HG02852 (cell line): ENCODE results near the gene FAM184B.
A peak's percentile ranks its signal among the peaks of the same experiment; 100 is the strongest.
"Not testable (repeated sequence)": the region's sequence is repeated elsewhere in the genome, so short reads cannot be mapped to it uniquely, and the experiment has no call there.

ENCODE experiments used
- ATAC-seq: cut with Tn5 transposase; IDR thresholded peaks from one replicate; pipeline ENCODE4 v1.9.1; 2021; ENCODE audit warnings: mild to moderate bottlenecking, moderate library complexity; ENCODE audit not compliant: unreplicated experiment

Gene FAM184B

DNA sequence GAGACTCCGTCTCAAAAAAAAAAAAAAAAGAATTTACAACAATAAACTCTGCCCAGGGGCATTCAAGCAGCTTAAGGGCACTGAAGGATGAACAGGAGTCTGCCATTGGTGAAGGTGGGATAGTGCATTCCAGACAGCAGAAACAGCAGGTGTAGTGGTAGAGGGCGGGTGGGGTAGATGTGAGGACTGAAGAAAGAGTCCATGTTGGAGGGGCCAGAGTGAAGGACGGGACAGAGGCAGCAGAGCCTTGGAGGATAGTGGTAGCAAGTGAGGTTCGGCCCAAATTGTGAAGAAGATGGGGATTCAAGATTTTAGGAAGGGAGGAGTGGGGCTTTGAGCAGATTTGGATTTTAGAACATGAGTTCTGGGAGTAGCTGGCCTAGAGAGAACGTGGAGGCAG is 91.3 kb downstream of the FAM184B start:
- ATAC-seq, result no peak

DNA sequence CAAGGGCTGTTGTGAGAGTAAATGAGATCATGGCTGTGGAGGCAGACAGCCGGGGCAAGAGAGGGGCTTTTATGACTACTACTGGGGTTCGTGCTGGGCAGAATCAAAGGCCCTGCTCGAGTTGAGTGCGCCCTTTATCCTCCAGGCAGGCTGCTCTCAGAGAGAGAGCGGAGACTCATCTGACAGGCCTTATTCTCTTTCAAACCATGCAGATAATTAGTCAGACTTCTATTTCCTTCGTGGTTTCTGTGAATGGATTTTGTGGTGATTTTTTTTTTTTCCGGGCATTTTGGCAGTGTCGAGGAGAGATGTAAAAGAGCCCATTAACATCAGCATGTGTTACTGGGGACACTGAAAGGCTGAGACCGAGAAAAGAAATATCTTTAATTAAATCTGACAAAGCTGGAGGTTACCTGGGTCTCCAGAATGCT is 93.4 kb downstream of the FAM184B start:
- no peak for ATAC-seq

DNA sequence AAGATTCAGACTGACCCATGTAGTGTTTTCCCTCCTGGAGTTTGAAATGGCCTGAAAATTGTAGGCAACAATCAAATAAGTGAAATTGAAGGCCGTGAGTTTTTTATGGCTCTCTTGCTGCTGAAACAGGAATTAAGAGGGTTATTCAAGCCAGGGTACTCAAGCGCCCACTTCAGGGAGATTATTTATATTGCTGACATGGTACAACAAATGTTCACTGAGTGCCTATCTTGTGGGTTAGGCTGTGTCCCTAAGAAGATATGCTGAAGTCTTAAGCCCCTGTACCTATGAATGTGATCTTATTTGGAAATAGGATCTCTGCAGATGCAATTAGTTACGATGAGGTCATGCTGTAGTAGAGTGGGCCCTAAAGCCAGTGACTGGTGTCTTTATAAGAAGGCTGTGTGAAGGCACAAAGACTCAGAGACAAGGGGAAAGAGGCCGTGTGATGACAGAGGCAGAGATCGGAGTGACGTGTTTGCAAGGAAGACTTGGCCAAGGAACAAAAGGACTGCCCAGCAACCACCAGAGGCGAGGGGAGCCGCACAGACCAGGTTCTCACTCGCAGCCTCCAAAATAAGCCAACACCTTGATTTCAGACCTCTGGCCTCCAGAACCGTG is 94.1 kb downstream of the FAM184B start:
- ATAC-seq, result no peak

DNA sequence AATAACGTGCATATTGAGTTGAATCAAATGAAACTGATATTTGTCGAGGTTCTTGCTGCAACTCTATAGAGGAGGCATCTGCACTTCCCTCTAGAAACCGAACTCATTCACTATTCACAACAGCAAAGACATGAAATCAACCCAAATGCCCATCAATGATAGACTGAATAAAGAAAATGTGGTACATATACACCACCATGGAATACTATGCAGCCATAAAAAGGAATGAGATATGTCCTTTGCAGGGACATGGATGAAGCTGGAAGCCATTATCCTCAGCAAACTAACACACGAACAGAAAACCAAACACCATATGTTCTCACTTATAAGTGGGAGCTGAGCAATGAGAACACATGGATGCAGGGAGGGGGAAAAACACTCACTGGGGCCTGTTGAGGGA is 96.8 kb downstream of the FAM184B start:
- ATAC-seq, result not testable (repeated sequence)

DNA sequence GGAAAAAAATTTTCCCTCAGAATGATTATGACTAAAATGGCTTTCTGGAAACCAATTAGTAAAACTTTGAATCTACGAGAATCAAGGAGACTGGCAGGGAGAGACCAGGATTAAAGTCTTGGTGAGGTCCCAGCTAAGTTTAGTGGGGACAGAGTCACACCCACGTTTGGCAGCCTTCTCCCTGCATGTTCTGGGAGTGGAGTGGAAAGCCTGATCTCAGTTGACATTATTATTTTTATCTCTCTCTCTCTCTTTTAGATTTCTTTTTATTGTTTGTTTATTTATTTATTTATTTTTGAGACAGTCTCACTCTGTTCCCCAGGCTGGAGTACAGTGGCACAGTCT is 99.2 kb downstream of the FAM184B start:
- no peak for ATAC-seq

DNA sequence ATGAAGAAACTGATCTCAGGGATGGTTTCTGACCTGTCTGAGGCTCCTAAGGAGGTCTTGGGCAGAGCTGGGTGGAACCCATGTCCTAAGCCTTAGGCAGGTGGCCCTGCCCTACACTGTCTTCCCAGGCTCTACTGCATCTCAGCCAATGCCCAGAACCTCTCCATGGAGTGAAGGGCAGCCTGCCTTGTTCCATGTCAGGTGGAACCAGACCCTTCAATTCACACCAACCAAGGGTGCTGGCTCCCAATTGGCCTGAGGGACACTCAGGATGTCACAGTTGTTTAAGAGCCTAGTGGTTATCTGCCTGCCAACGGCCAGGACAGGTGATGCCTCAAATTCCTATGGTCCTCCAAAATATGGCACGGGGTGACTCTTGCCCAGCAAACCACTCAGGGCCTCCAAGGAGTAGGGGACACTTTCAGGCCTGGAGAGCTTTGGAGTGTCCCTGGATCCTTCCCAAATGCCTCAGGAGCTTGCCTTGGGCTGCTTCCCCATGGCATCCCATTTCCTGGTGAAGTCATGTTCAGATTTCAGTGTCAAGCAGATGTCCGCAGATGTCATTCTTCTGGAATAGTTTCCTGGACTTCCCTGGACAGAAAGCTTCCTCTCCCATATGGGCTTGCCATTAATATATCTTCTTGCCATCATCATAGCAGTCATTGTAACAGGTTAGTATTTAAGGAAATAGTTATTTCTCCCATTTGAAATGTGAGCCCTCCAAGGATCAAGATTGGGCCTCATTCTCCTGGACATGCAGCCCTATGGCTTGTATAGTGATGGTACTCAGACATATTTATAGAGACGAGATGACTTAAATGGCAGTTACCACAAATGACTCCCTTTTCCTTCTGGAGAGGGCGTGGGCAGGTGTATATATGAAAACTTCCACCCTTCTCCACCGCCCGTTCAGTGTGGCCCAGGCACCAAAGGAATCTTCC is 99.9 kb downstream of the FAM184B start:
- no peak for ATAC-seq

DNA sequence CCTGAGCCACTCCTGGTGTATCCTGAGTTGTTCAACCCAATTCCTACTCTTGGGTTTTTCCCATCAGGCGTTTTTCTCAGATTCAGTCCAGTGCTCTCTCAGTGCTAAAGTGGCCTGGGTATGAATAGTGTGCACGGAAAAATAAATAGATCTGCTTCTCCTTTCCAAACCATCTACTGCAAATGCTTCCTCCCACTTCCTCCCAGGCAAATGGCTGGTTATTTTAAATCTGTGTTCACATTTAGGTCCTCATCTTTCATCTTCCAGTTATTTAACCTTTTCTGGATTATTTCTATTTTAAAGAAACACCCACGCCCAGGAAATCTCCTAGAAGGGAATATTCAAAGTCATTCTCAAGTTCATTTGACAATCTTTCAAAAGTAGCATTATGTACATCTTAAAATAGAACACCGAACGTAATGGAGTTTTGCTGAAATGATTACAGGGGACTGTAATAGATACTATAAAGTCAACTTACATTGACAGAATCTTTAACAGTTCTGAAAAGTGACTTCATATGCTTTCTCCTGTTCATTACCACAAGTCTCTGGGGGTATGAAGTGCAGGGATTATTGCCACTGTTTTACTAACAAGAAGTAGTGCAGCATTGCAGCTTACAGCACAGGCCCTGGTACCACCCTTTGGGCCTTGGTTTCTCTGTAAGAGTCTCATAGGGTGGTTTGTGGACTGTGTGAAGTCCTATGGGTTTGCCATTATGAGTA is 100.7 kb downstream of the FAM184B start:
- no peak for ATAC-seq

DNA sequence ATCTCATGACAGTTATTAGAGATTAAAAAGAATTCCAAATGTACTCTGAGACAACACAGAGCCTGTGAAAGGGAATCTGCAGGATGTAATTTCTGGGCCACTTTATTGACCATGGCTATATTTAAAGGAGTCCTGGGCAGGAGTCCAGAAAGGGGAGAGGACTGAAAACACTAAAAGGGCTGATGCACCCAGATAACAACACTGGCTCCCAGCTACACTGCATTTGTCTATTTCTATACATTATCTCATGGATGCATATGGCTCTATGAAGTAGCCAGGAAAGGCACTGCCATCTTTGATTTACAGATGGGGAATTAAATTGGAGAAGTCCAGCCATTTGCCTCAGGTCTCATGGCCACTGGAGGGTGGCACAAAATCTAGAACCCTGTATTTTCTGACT is 111.0 kb downstream of the FAM184B start:
- ATAC-seq, result no peak

DNA sequence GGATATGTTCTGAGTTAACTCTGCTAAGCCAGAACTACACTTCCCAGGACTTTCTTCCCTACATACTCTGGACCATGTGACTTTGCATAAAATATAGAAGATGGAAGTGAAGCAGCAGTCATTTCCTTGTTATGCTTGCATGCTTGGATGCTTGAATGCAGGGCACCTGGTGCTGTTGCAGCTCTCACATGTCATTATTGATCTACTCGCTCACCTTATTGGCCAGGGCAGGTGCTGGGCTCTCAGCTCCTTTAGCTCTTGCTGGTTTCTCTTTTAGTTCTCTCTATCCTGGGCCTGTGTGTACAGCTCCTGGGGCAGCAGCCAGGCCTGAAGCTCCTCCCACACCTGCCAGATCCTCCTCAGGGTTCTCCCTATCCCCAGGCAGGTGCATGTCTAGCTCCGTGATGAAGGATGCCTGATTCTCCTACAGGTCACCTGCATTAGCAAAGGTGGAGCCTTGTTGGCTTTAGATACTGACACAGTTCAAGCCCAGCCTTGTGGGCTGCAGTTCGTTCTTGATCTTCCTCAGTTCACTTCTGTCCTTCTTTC is 113.7 kb downstream of the FAM184B start:
- no peak for ATAC-seq

DNA sequence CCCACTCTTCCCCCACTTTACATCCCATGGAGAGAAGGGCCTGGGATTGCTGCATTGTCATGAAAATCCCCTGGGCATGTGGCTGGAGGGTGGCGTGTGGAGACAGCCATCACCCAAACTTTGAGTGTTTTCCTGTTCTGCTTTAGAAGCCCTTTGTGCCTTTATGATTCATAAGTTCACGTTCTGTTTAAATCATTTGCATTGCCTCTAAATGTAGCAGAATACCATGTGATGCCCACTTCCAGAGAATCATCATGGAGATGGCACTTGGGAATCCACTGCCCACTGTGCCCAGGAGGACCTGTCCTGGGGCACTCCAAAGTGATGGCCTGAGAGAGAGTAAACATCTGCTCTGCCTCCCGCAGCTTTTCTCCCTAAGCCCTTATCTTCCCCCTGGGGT is 114.2 kb downstream of the FAM184B start:
- no peak for ATAC-seq

DNA sequence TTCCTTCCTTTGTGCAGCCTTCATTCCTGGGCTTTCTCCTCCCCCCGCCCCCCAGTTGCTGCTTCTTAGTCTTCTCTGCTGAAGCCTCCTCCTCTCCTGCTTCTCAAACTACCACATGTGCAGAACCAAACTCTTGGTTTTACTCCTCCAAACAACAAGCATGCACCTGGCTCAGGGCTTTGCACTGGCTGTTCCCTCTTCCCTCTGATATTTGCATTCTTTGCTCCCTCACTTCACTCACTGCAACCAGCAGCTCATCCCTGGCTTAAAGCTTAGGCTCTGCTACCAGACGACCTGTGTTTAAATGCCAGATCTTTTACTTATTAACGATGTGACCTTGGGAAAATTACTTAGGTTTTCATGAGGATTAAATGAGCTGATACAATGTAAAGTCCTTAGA is 115.6 kb downstream of the FAM184B start:
- ATAC-seq, result no peak

DNA sequence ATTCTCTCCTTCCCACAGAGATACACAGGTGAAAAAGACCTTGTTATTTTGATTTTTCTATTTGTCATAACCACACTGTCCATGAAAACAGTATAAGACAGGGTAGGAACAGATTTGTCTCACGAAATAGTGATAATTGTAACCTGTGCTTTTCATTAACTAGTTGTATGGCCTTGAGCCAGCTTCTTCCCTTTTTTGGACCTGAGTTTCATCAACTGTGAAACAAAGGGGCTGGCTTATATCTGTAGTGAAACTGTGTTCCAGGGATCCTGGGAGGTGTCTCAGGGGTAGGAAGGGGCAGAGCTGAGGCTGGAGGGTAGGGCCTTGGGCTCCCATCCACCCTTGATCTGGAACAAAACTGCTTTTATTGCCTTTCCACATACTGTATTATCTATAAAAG is 116.1 kb downstream of the FAM184B start:
- ATAC-seq, result peak; percentile 34

DNA sequence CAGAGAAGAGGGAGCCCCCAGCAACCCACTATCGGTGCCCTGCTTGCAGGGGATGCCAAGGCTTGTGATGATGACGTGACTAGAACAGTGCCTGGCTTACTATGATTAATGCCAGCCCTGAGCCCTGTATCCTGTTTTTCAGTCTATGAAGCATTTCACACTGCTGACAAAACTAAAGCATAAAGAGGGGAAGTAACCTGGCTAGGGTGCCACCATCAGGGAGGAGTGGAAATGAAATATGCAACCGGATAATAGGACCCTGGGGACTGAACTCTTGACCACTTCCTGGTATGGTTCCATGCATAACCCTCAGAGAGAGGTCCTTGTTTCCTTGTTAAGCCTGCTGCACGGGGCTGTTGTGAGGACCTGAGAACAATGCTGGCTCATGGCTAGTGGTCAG is 116.7 kb downstream of the FAM184B start:
- peak; percentile 82 for ATAC-seq

DNA sequence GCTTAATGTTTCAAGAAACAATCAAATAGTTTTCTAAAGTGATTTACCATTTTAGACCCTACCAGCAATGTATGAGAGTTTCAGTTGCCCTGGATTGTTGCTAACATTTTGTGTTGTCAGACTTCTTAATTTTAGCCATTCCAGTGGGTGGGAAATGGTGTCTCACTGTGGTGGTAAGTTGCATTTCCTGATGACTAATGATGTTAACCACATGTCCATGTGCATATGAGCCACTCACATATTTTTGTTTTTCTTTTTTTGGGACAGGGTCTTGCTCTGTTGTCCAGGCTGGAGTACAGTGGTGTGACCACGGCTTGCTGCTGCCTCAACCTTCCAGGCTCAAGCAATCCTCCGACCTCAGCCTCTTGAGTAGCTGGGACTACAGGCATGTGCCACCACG is 118.7 kb downstream of the FAM184B start:
- no peak for ATAC-seq

DNA sequence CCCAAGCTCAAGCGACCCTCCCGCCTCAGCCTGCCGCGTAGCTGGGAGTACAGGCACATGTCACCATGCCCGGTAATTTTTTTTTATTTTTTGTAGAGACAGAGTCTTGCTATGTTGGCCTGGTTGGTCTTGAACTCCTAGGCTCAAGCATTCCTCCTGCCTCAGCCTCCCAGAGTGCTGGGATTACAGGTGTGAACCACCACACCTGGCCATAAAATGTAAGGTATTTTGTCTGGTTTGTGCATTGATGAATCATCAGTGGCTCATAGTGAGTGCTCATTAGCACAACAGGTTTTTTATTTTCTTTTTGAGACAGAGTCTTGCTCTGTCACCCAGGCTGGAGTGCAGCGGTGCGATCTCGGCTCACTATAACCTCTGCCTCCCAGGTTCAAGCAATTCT is 122.2 kb downstream of the FAM184B start:
- not testable (repeated sequence) for ATAC-seq

DNA sequence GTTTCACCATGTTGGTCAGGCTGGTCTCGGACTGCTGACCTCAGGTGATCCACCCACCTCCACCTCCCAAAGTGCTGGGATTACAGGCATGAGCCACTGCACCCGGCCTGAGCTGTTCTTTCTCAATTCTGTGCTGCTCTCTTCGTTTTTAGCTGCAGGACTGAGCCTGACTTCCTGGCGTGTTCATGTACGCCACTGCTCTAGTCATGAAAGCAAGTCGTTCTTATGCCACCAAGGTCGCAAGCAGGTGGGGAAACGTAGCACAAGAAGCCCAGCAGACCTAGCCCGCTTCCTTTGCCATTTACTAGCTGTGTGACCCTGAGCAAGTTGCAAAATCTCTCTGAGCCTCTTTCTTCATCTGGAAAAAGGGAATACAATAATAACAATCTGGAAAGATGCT is 123.6 kb downstream of the FAM184B start:
- ATAC-seq, result no peak

DNA sequence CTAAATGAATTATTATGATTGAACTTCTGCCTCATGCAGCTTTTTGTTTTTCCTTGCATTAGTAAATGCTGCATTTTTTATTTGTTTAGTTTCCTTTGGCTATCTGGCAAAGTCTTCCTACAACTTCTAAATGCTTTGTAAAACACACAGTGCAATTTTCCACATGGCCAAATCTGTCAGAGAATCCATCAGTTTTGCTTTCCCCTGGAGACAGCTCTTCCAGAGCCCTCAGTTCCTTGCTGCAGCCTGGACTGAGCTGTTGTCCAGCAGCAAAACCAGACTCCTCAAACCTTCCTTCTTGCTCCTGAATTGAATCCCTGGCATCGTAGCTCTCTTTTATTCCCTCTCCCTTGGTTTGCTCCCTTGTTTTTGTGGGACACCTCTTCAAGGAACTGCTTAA is 124.3 kb downstream of the FAM184B start:
- ATAC-seq, result no peak

DNA sequence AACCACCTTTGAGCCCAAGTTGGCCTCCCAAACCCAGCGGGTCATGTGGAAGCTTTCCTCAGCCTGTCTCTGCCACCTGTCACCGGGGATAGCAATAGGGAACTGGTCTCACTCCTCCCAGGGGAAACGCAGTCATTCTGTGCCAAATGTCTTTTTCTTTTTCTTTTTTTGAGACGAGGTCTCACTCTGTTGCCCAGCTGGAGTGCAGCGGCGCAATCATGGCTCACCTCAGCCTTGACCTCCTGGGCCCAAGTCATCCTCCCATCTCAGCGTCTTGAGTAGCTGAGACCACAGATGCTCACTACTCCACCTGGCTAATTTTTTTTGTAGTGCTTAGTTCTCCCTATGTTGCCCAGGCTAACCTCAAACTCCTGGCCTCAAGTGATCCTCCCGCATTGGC is 126.7 kb downstream of the FAM184B start:
- no peak for ATAC-seq

DNA sequence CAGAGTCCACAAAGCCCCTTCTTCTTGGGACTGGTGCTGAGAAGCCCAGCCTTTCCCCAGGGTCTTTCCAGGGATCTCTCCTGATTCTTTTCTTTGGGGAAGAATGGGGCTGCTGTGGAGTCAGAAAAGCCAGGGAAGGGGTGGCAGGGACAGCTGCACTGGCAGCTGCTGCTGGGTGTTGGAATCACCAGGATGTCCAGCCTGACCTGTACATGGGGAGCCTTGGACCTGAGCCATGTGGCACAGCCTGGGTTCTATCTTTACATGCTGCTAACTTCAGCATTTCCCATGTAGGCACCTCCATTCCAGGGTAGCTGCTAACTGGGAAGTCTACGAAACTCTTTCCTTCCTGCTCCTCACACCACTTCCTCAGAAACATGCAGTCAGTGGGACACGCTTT is 131.0 kb downstream of the FAM184B start:
- ATAC-seq, result no peak

DNA sequence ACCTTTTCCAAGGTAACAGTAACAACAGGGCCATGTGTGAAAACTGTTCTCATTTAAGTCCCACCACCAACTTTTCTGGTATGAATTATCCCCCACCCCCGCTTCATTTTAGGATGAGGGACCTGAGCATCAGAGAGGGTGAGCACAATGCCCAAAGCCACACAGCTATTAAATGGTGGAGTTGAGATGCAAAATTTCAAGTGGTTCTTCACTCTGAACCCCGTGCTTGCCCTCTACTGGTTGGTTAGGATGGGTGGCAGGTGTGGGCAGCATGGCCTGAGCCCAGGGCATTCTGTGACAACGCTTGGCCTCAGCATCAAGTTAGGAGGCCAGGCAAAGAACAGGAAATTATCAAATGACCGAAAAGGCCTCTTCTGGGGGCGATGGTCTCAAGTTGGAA is 133.5 kb downstream of the FAM184B start:
- ATAC-seq, result no peak

DNA sequence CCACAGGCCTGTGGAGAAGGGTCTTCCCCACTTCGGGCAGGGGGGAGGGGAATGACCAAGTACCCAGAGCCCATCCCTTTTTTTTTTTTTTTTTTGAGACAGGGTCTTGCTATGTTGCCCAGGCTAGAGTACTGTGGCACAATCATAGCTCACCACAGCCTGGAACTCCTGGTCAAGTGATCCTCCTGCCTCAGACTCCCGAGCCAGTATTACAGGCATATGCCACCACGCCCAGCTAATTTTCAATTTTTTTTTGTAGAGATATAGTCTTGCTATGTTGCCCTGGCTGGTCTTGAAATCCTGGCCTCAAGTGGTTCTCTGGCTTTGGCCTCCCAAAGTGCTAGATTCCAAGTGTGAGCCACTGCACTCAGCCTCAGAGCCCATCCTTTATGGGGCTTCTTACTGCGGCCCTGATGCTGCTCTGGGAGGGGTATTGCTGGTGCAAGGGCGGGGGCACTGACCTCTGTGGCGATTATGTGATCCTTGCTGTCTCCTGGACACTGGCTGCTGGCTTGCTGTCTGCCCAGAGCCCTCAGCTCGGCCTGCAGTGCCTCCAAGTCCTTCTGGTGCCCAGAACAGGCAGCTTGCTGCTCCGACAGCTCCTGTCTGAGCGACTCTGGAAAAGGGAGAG is 134.1 kb downstream of the FAM184B start:
- ATAC-seq, result no peak
